ENCODE data around the gene COMMD4.
"Not testable (repeated sequence)": the region's sequence is repeated elsewhere in the genome, so short reads cannot be mapped to it uniquely, and the experiment has no call there.

COMMD4 gene

GRCh38 chr15:75335705-75336355 is at the start of gene COMMD4:
Gene COMMD4 (plus strand): TSS chr15:75336063. CDS start chr15:75336090, 27 bp downstream.
- peak; percentile 86 for DNase-seq

- not testable (repeated sequence) for DNase-seq
Measured at GRCh38 chr15:75293660-75294059, 42.2 kb upstream of the COMMD4 start.

- not testable (repeated sequence) for DNase-seq
Measured at GRCh38 chr15:75298541-75299310, 37.1 kb upstream of the COMMD4 start.

- DNase-seq: not testable (repeated sequence)
Measured at GRCh38 chr15:75299311-75299688, 36.6 kb upstream of the COMMD4 start.

- not testable (repeated sequence) for DNase-seq
Measured at GRCh38 chr15:75300026-75300425, 35.8 kb upstream of the COMMD4 start.

- DNase-seq: no peak
Measured at GRCh38 chr15:75302318-75302717, 33.5 kb upstream of the COMMD4 start.

- DNase-seq: not testable (repeated sequence)
Measured at GRCh38 chr15:75302753-75303152, 33.1 kb upstream of the COMMD4 start.

GRCh38 chr15:75306188-75306587 is 29.7 kb upstream of the COMMD4 start:
- DNase-seq: no peak

- DNase-seq: peak; percentile 1
Measured at GRCh38 chr15:75307778-75308390, 28.0 kb upstream of the COMMD4 start.

- DNase-seq: no peak
Measured at GRCh38 chr15:75309711-75310110, 26.2 kb upstream of the COMMD4 start.

GRCh38 chr15:75312548-75312947 is 23.3 kb upstream of the COMMD4 start:
- DNase-seq: not testable (repeated sequence)

GRCh38 chr15:75313116-75313845 is 22.6 kb upstream of the COMMD4 start:
- no peak for DNase-seq

GRCh38 chr15:75314552-75315290 is 21.1 kb upstream of the COMMD4 start:
- no peak for DNase-seq

- peak; percentile 27 for DNase-seq
Measured at GRCh38 chr15:75319231-75319897, 16.5 kb upstream of the COMMD4 start.

GRCh38 chr15:75321711-75322110 is 14.2 kb upstream of the COMMD4 start:
- no peak for DNase-seq

- DNase-seq: no peak
Measured at GRCh38 chr15:75325922-75326321, 9.9 kb upstream of the COMMD4 start.

- no peak for DNase-seq
Measured at GRCh38 chr15:75327005-75327404, 8.9 kb upstream of the COMMD4 start.

GRCh38 chr15:75327491-75327890 is 8.4 kb upstream of the COMMD4 start:
- DNase-seq: no peak

- DNase-seq: no peak
Measured at GRCh38 chr15:75328493-75329314, 7.2 kb upstream of the COMMD4 start.

- no peak for DNase-seq
Measured at GRCh38 chr15:75329571-75329970, 6.3 kb upstream of the COMMD4 start.

GRCh38 chr15:75332093-75332492 is 3.8 kb upstream of the COMMD4 start:
- DNase-seq: not testable (repeated sequence)
